ENCODE measurements around the gene CD81. TPM values are rescaled to one million over a fixed set of nuclear protein-coding genes. Genes with fewer than 3 reads are reported as not detected.

Gene CD81
- total and polyA plus RNA-seq, 10 of the 15 experiments (the other 5 are each of a cell fraction or from before 2014, with no cell fraction given): 2.0 to 145 (median 57.2) TPM

DNA sequence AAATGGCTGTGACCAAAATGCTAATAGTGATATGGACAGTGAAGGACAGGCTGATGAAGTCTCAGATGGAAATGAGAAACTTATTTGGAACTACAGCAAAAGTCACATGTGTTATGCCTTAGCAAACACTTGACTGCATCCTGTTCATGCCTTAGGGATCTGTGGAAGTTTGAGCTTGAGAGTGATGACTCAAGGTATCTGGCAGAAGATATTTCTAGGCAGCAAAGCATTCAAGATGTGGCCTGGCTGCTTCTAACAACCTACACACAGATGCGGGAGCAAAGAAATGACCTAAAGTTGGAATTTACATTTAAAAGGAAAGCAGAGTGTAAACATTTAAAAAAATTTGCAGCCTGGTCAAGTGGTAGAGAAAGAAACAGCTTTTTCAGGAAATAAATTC, 28.1 kb upstream of the CD81 start:
- CTCF ChIA-PET: no interaction called here
- DNase-seq (ENCODE audit: low read depth, low spot score) (no peak), ATAC-seq (no peak), FAIRE-seq (no peak)
- no peak overlapping the region for H2AFZ ChIP-seq (ENCODE audit: control insufficient read depth, low read depth, low read length)
- H4K20me1 ChIP-seq (ENCODE audit: control insufficient read depth, insufficient read depth): no peaks in the 10 kb centered on the region
- RAD21 ChIA-PET (ENCODE audit: unreplicated experiment): no interaction called here
- H3K36me3 ChIP-seq (ENCODE audit: control insufficient read depth in 2 of 2, insufficient read depth in 2 of 2, low read length in 1 of 2): no peaks in the 10 kb centered on the region
- H3K79me2 ChIP-seq (ENCODE audit: control insufficient read depth, insufficient read depth, low read length): no peaks in the 10 kb centered on the region
- H3K9me3 ChIP-seq (replicated peaks; ENCODE audit: control insufficient read depth, insufficient read depth, low read length): no peaks in the 10 kb centered on the region; the same call in 2 of the 3 replicates
- no peak overlapping the region for H3K4me2 ChIP-seq (ENCODE audit: control insufficient read depth, insufficient read depth)
- TF ChIP-seq ZBED1 (IDR thresholded peaks at IDR 0.05; ENCODE audit: borderline replicate concordance) (no peak), HDGF (IDR thresholded peaks at IDR 0.05) (no peak), HDAC6 (IDR thresholded peaks at IDR 0.05; ENCODE audit: unreplicated experiment) (no peak), TCF3 (IDR thresholded peaks at IDR 0.05; ENCODE audit: borderline replicate concordance, insufficient read depth, low read depth, low read length) (no peak), MEF2B (IDR thresholded peaks at IDR 0.05; ENCODE audit: partially characterized antibody, poor library complexity, severe bottlenecking) (no peak), CHD4 (IDR thresholded peaks at IDR 0.05) (no peak), IRF4 (IDR thresholded peaks at IDR 0.05; ENCODE audit: low read depth, low read length) (no peak), BACH1 (IDR thresholded peaks at IDR 0.05; ENCODE audit: borderline replicate concordance) (no peak), CBX5 (IDR thresholded peaks at IDR 0.05; ENCODE audit: low read depth) (no peak), NR2C1 (IDR thresholded peaks at IDR 0.05) (no peak), KDM1A (IDR thresholded peaks at IDR 0.05; ENCODE audit: borderline replicate concordance) (no peak), MTA2 (IDR thresholded peaks at IDR 0.05; ENCODE audit: low read depth) (no peak)
- TF ChIP-seq, protein P1, sequence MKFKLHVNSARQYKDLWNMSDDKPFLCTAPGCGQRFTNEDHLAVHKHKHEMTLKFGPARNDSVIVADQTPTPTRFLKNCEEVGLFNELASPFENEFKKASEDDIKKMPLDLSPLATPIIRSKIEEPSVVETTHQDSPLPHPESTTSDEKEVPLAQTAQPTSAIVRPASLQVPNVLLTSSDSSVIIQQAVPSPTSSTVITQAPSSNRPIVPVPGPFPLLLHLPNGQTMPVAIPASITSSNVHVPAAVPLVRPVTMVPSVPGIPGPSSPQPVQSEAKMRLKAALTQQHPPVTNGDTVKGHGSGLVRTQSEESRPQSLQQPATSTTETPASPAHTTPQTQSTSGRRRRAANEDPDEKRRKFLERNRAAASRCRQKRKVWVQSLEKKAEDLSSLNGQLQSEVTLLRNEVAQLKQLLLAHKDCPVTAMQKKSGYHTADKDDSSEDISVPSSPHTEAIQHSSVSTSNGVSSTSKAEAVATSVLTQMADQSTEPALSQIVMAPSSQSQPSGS (IDR thresholded peaks at IDR 0.05; ENCODE audit: low read length): no peak
- no peaks in the 10 kb centered on the region for H3K4me1 ChIP-seq (ENCODE audit: control insufficient read depth, insufficient read depth, low read length)
- H3K27me3 ChIP-seq (replicated peaks in 1 of 2; ENCODE audit: control insufficient read depth in 2 of 2, insufficient read depth in 2 of 2, low read length in 1 of 2): no peaks in the 10 kb centered on the region; a peak in 1 of 4 replicates
- WGBS (ENCODE audit: insufficient coverage, insufficient replicate concordance, low lambda C conversion rate, missing lambda C conversion rate): 94% methylated on average over 1 of the region's 1 CpG
- intact Hi-C loops (cut with micrococcal nuclease; ENCODE audit: unreplicated experiment) (no loop called here), in situ Hi-C loops (cut with MboI) (no loop called here)
- POLR2A ChIA-PET: no interaction called here
- H3K9ac ChIP-seq (ENCODE audit: control insufficient read depth, insufficient read depth, low read length): no peak overlapping the region
- BruUV-seq (replicated peaks): no TSS peak
- no peak overlapping the region for H3K27ac ChIP-seq (ENCODE audit: control insufficient read depth, insufficient read depth)
- H3K4me3 ChIP-seq: no peak overlapping the region
- SMC1A ChIA-PET (ENCODE audit: uncharacterized antibody, unreplicated experiment): no interaction called here

Data from GM12878 (cell line).